IPS-NIHi7 (cell line): Measurements from ENCODE around the gene DMD.
"Not testable (repeated sequence)": the region's sequence is repeated elsewhere in the genome, so short reads cannot be mapped to it uniquely, and the experiment has no call there.

Experiments
- DNase-seq: peaks from one replicate; pipeline ENCODE4 v3.0.0; 2012; ENCODE audit warnings: mixed read lengths; ENCODE audit errors: extremely low spot score

Gene DMD

DNA sequence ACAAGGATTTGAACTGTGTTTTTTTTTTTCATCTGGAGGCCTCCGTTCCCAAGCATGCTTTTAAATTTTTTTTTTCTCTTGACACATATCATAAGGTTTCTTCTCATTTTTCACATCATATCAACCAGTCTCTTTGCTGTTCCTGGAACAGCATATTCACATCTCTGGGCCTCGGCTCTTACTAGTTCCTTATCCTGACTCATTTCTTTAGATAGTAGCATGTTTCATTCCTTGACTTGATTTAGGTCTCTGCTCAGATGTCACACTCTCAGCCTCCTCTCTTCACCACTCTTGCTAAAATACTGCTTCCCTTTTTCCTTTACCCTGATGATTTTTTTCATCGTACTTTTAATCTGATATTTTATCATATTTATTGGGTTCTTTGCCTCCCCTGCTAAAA lies 1163.1 kb downstream of the DMD start:
- DNase-seq = no peak

DNA sequence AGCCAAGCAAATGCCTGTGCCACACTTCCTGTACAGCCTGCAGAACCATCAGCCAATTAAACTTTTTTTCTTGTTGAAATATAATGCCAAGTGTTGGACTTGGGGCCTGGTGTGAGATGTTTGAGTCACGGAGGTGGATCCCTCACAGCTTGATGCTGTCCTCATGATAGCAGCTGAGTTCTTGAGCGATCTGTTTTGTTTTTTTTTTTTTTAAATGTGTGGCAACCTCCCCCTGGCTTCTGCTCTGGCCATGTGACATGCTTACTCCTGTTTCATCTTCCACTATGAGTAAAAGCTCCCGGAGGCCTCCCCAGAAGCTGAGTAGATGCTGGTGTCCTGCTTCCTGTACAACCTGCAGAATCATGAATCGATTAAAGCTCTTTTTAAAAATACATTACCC lies 1166.2 kb downstream of the DMD start:
- no peak for DNase-seq

DNA sequence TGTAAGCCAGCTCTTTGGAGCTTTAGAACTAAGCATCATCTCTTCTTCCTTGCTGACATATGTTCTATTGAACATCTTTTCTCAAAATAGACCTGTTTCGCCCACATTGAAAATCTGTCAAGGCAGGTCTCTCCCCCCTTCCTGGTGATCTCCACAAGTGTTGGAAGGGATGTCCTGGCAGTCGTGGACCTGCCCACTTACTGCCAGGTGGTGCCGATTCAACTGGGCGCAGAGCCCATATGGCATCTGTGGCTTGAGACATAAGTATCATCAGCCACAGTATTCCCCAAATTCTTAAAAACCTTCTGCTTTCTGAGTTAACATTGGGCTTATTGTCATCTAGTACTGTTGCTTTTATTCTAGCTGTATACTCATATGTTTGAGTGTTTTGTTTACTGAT lies 1170.2 kb downstream of the DMD start:
- DNase-seq = no peak

DNA sequence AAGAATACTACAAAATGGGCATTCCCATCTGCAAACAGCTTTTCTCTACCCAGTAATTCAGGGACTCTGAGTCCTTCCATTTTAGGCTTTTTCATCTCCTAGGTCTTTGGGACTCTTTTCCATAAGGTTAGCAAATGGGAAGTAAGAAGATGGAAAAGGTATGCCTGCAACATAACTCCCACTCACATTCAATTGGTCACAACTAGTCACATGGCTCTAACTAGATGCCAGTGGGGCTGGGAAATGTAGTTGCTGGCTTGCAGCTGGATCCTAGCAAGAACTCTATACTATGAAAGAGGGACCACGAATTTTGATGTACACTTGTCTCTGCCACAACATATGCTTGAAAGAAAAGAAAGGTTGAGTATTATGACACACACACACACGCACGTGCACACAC lies 1184.6 kb downstream of the DMD start:
- no peak for DNase-seq

- DNase-seq = no peak
Observed at GRCh38 chrX:32024072-32024471, 1187.3 kb downstream of the DMD start.

DNA sequence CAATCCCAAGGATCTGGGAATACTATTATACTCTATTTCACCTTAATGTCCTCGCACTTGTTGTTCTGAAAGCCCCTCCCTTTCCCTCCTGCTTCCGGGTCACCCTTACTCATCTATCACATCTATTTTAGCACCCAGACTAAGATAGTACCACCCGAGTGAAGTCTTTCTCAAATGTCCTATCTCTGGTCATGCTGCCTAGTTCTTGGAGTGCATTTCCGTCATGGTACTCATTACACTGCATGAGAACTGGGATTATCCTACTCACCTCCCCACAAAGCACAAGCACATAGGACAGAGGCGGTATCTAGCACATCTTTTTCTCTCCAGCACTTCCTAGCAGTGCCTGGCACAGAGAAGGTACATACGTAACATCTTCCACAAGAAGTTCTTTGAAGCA lies 1195.2 kb downstream of the DMD start:
- no peak for DNase-seq

- no peak for DNase-seq
Observed at GRCh38 chrX:32010948-32011347, 1200.4 kb downstream of the DMD start.

GRCh38 chrX:32010212-32010611 lies 1201.1 kb downstream of the DMD start:
- no peak for DNase-seq

- no peak for DNase-seq
Observed at GRCh38 chrX:31993637-31994036, 1217.7 kb downstream of the DMD start.

DNA sequence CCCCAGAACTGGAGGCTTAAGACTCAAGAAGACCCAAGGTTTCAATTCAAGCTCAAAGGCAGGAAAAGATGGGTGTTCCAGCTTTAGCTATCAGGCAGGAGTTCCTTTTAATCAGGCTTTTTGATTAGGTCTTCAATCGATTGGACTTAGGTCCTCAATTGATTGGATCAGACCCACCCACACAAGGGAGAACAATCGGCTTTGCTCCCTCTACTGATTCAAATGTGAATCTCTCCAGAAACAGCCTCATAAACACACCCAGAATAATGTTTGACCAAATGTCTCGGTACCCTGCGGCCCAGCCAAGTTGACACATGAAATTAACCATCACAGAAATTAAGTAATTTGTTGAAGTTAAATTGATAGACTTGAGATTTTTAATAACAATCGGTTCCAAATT lies 1222.4 kb downstream of the DMD start:
- DNase-seq = no peak

GRCh38 chrX:31981546-31982062 lies 1229.7 kb downstream of the DMD start:
- no peak for DNase-seq

DNA sequence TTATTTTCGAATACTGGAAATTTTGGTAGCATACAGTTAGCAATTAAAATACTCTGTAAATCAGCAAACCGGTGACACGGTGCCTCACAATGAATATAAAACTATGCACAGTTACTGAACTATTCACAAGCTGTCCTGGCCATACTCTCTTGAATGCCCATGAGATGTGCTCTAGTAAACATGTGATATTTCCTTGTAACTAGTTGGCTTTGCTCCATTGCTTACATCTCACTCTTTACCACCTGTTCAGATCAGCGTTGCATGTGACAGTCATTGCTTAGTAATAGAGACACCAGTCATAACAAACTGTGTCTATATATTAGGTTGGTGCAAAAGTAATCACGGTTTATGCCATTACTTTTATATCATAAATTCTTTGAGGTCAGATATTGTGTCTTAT lies 1241.6 kb downstream of the DMD start:
- DNase-seq = no peak

- no peak for DNase-seq
Observed at GRCh38 chrX:31962256-31962655, 1249.1 kb downstream of the DMD start.

GRCh38 chrX:31934842-31935370 lies 1276.4 kb downstream of the DMD start:
- DNase-seq = no peak

DNA sequence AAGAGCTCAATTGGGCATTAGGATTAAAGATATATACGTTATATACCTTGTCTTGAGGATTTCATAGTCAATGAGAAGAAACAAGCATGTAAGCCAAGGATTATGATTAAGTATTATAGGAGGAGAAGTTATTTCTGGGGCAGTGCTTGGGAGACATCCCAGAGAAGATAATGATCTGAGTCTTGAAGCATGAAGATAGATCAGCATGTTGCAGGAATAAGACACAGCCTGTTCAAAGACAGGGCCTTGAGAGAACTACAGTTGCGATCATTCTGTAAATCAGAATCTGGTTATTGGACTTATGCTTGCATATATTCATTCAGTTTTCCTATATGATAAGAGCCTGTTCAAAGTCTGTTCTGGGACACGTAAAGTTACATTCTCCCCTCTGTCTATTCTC lies 1277.3 kb downstream of the DMD start:
- DNase-seq = no peak

DNA sequence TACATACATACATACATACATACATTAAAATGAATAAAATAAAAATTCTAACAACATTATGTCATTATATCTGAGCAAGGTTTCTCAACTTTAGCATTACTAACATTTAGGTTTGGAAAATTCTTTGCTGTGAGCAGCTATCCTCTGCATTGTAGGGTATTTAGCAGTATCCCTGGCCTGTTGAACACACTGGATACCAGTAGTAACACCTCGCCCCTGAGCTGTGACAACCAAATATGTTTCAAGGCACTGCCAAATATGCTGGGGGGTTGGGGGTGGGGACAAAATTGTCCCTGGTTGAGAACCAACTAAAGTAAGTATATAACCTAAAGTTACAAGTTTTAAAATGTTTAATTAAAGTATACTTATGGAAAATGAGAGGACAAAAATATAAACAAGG lies 1278.6 kb downstream of the DMD start:
- no peak for DNase-seq

DNA sequence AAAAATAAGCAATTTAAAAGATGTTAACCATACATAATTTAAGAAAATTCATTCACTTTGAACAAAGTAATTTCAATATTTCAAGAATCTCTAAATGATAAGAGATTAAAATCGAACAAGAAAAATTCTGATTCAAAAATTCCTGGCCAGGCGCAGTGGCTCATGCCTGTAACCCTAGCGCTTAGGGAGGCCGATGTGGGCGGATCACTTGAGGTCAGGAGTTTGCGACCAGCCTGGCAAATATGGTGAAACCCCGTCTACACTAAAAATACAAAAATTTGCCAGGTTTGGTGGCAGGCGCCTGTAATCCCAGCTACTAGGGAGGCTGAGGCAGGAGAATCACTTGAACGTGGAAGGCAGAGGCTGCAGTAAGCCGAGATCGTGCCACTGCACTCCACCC lies 1279.0 kb downstream of the DMD start:
- DNase-seq = not testable (repeated sequence)

- no peak for DNase-seq
Observed at GRCh38 chrX:31931225-31931624, 1280.1 kb downstream of the DMD start.

GRCh38 chrX:31929366-31929765 lies 1282.0 kb downstream of the DMD start:
- DNase-seq = no peak

- no peak for DNase-seq
Observed at GRCh38 chrX:31921236-31921635, 1290.1 kb downstream of the DMD start.

- DNase-seq = no peak
Observed at GRCh38 chrX:31909850-31910572, 1301.3 kb downstream of the DMD start.

GRCh38 chrX:31894152-31894551 lies 1317.2 kb downstream of the DMD start:
- no peak for DNase-seq

GRCh38 chrX:31893525-31893924 lies 1317.8 kb downstream of the DMD start:
- no peak for DNase-seq

DNA sequence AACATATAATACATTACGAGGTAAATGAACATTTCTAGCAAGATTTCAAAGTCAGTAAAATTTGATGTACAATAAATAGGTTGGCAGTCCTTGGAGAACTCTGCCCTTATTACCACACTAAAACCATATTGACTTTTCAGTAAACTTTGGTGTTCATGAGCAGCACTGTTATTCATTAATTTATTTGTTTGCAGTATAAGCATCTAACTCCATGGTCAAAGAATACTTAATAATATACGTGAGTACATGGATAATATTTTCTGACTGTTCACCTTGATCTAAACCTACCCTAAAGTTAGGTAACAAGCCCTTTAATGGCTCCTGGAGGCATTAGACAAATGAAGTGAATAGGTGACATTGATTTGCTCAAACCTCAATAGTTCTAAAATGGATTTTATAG lies 1322.3 kb downstream of the DMD start:
- no peak for DNase-seq
